Spinal cord (tissue), 10 donors: ENCODE data around the gene ADI1. TPM values are rescaled to one million over a fixed set of nuclear protein-coding genes. Genes with fewer than 3 reads are reported as not detected.
A peak's percentile ranks its signal among the peaks of the same experiment; 100 is the strongest.
"Not testable (repeated sequence)": the region's sequence is repeated elsewhere in the genome, so short reads cannot be mapped to it uniquely, and the experiment has no call there.

Experiments used
- DNase-seq, 6 donors: peaks; one replicate each; pipeline versions ENCODE4 v3.0.0 to v3.0.0-alpha.2; 2013 to 2015; ENCODE audit warnings: low spot score in 6 of 6, low read depth in 4 of 6
- H3K27ac ChIP-seq: one replicate; pipeline ENCODE4 v1.5.1; 2013; ENCODE audit warnings: low read depth, low read length, control low read depth
- H3K27me3 ChIP-seq: one replicate; pipeline ENCODE4 v1.6.1; 2013; ENCODE audit warnings: low read length; ENCODE audit not compliant: control insufficient read depth, insufficient read depth
- H3K36me3 ChIP-seq: one replicate; pipeline ENCODE4 v1.6.1; 2013; ENCODE audit warnings: low read length; ENCODE audit not compliant: control insufficient read depth, insufficient read depth
- H3K4me1 ChIP-seq: one replicate; pipeline ENCODE4 v1.6.1; 2013; ENCODE audit warnings: low read length; ENCODE audit not compliant: control insufficient read depth, insufficient read depth
- H3K4me3 ChIP-seq: one replicate; pipeline ENCODE4 v1.5.1; 2013; ENCODE audit warnings: low read depth, low read length, control low read depth
- H3K9me3 ChIP-seq: one replicate; pipeline ENCODE4 v1.6.1; 2013; ENCODE audit warnings: low read length; ENCODE audit not compliant: control insufficient read depth, insufficient read depth
- WGBS: methylation state at CpG from one replicate; pipeline ENCODE4 v1.1.5; 2013; ENCODE audit warnings: missing lambda C conversion rate; ENCODE audit not compliant: insufficient coverage; 5-methylcytosine and 5-hydroxymethylcytosine counted together
- polyA plus RNA-seq, 2 donors: library from polyadenylated mRNA; unstranded; fragments of 120-200 nt; gene quantifications; one replicate each; pipeline ENCODE4 v1.2.1, GENCODE V29; 2013; ENCODE audit not compliant: insufficient read length in 2 of 2
- total RNA-seq, 2 donors: library from RNA; depleted of rRNA in 1 of 2; stranded (reverse); fragments of 120-200 nt in 1 of 2; fragments of >200 nt in 1 of 2; gene quantifications; one replicate each; pipeline versions ENCODE4 v1.2.3 to v1.2.4, GENCODE V29; 2013 to 2014
- donor health status: healthy.

The ADI1 gene
- total and polyA plus RNA-seq, 4 donors = 28.8 to 84.4 (median 43.1) TPM

DNA sequence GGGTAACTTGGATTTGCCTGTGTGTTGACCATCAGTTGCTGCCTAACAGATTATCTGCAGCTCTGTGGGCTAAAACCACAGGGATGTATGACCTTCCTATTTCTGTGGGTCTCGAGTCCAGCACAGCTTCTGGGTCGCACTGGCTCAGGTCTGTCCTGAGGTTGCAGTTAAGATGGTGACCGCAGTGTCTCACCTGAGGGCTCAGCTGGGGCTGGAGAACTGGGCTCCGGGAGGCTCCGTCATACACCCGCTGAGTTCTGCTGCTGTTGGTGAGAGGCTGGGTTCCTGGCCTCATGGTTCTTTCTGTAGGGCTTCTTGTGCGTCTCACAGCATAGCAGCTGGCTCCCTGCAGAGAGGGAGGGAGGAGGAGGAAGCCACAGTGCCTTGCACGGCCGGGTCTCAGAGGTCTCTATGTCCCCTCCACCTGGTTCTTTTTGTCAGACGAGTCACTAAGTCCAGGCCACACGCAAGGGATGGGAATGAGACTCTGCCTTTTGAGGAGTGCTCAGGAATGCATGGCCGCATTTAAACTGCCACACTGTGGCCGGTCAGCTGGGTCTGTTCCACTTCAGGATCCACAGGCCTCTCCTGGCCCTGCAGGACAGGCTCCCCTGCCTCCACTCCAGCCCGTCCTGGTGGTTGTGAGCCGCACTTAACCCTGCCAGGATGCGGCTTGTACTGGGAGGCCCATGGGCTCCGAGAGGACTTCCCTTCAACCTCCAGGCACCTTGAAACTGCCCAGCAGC, 67.2 kb downstream of the ADI1 start:
- 74% methylated on average over 17 of the region's 17 CpGs for WGBS
- H3K4me1 ChIP-seq = peaks cover 46% of the 10 kb centered on the region

GRCh38 chr2:3451169-3451568, 68.2 kb downstream of the ADI1 start:
- no peaks in the 10 kb centered on the region for H3K27me3 ChIP-seq
- no peak overlapping the region for H3K27ac ChIP-seq
- peaks cover 49% of the 10 kb centered on the region for H3K4me1 ChIP-seq
- H3K9me3 ChIP-seq = no peaks in the 10 kb centered on the region
- no peak overlapping the region for H3K4me3 ChIP-seq
- peak in 2 of 6 donors; percentile 29 to 51 for DNase-seq
- WGBS = 69% methylated on average over 3 of the region's 4 CpGs
- H3K36me3 ChIP-seq = peaks cover 46% of the 10 kb centered on the region

More for the DNA sequence above, 67.2 kb downstream of the ADI1 start:
- Histone ChIP-seq H3K27me3 (no peaks in the 10 kb centered on the region), H3K9me3 (no peaks in the 10 kb centered on the region), H3K4me3 (no peak overlapping the region), H3K36me3 (peaks cover 47% of the 10 kb centered on the region), H3K27ac (no peak overlapping the region)
- no peak for DNase-seq

GRCh38 chr2:3450385-3451010, 68.8 kb downstream of the ADI1 start:
- Histone ChIP-seq H3K4me3 (no peak overlapping the region), H3K9me3 (no peaks in the 10 kb centered on the region), H3K36me3 (peaks cover 49% of the 10 kb centered on the region), H3K27ac (no peak overlapping the region), H3K27me3 (no peaks in the 10 kb centered on the region), H3K4me1 (peaks cover 49% of the 10 kb centered on the region)
- peak in 1 of 6 donors; percentile 49 for DNase-seq
- 45% methylated on average over 15 of the region's 16 CpGs for WGBS

DNA sequence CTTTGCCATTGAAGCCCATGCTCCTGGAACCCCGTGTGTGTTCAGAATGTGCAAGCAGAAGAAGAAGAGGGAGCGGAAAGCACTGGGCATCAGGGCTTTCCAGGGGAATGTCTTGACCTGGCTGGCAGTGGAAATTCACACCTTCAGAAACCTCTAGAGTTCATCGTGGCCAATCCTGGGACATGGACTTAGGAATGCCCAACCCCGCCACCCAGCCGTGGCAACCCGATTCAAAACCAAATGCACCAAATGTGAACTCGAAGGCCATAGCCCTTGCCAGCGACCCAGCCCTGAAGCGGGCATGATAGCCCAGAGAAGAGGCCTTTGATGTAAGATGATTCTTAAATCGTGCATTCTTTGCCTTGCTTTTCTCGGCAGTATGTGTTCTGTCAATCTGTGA, 69.4 kb downstream of the ADI1 start:
- DNase-seq = no peak
- no peaks in the 10 kb centered on the region for H3K9me3 ChIP-seq
- H3K36me3 ChIP-seq = peaks cover 52% of the 10 kb centered on the region
- H3K4me1 ChIP-seq = peaks cover 49% of the 10 kb centered on the region
- no peak overlapping the region for H3K27ac ChIP-seq
- no peak overlapping the region for H3K4me3 ChIP-seq
- 92% methylated on average over 9 of the region's 11 CpGs for WGBS
- no peaks in the 10 kb centered on the region for H3K27me3 ChIP-seq

DNA sequence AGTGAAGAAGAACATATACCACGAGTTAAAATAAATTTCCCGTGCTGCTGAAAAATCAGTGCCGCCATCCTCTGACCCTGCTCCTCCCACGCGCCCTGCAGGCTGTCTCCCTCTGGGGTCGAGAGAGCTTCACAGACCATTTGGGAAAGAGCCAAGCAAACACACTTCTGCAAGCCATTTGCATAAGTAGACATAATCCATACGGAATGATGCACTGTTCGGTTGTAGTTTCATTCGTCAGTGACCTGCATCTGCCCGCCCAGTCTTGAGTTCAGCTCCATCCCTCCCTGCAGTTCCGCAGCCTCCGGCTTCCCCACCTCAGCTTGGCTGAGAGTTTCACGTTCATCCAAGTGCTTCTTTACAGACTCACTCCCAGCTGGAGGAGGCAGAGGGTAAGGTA, 70.2 kb downstream of the ADI1 start:
- Histone ChIP-seq H3K4me3 (no peak overlapping the region), H3K27me3 (no peaks in the 10 kb centered on the region), H3K27ac (no peak overlapping the region), H3K4me1 (peaks cover 45% of the 10 kb centered on the region), H3K9me3 (no peaks in the 10 kb centered on the region), H3K36me3 (peaks cover 46% of the 10 kb centered on the region)
- 65% methylated on average over 13 of the region's 13 CpGs for WGBS
- peak in 2 of 6 donors; percentile 41 to 63 for DNase-seq

- Histone ChIP-seq H3K4me1 (peaks cover 42% of the 10 kb centered on the region), H3K36me3 (peaks cover 52% of the 10 kb centered on the region), H3K27ac (peak overlapping the region; percentile 47)
- H3K4me3 ChIP-seq, H3K9me3 ChIP-seq, H3K27me3 ChIP-seq: not testable (repeated sequence)
- peak in 2 of 6 donors; percentile 35 to 39 for DNase-seq
- WGBS = 82% methylated on average over 35 of the region's 35 CpGs
These were observed 70.9 kb downstream of the ADI1 start for GRCh38 chr2:3448441-3448911.

DNA sequence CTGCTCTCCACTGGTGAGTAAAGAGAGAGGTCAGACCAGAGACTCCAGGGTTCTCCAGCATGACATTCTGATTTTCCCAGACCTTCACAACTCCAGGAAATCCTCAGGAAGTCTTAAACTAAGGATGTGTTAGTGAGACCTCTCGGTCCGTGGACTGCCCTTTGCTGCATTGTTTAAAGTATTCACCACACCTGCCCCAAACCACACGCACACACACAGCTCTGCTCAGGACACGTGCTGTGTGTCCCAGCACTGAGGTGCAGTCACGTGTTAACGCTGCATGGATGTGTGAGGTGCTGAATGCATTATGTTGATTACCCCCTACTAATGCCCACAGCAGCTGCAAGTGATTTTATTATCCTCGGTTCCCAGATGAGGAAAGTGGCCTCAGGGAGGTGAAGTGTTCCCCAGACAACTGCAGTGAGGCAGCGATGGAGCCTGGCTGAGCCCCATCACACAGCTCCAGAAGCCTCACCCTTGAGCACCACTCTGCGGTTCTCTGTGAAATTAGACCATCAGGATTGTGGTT, 71.5 kb downstream of the ADI1 start:
- WGBS = 62% methylated on average over 3 of the region's 9 CpGs
- H3K36me3 ChIP-seq = peaks cover 50% of the 10 kb centered on the region

More for the DNA sequence above, 71.5 kb downstream of the ADI1 start:
- no peak overlapping the region for H3K27ac ChIP-seq
- H3K27me3 ChIP-seq = no peaks in the 10 kb centered on the region
- no peaks in the 10 kb centered on the region for H3K9me3 ChIP-seq
- H3K4me1 ChIP-seq = peaks cover 36% of the 10 kb centered on the region
- H3K4me3 ChIP-seq = no peak overlapping the region
- peak in 2 of 6 donors; percentile 39 to 86 for DNase-seq

Other genes with a start within 250 kb of the ADI1 start
- gene EIPR1, start 141.7 kb downstream of the ADI1 start, total RNA-seq = 10 to 100 TPM; 26.2 to 33.2 TPM
- gene EIPR1, start 141.7 kb downstream of the ADI1 start, polyA plus RNA-seq = 10 to 100 TPM; 38.9 to 45.4 TPM
- gene TRAPPC12, start 139.8 kb downstream of the ADI1 start, total RNA-seq = 10 to 100 TPM; 56.3 to 90.7 TPM
- gene TRAPPC12, start 139.8 kb downstream of the ADI1 start, polyA plus RNA-seq = 100 to 1,000 TPM; 105 to 139 TPM
- 10 to 100 TPM; 17.9 to 18.1 TPM for gene RNASEH1, start 38.8 kb upstream of the ADI1 start, total RNA-seq
- 10 to 100 TPM; 14.5 to 21.5 TPM for gene RNASEH1, start 38.8 kb upstream of the ADI1 start, polyA plus RNA-seq
- 1,000 to 10,000 TPM in 1 of 2 donors, 100 to 1,000 TPM in 1; 960 to 1,614 TPM for gene RPS7, start 55.7 kb upstream of the ADI1 start, total RNA-seq
- 100 to 1,000 TPM; 707 to 725 TPM for gene RPS7, start 55.7 kb upstream of the ADI1 start, polyA plus RNA-seq
- gene COLEC11, start 75.6 kb upstream of the ADI1 start, total RNA-seq = 10 to 100 TPM in 1 of 2 donors, 1 to 10 TPM in 1; 1.1 to 31.1 TPM
- 1 to 10 TPM; 1.2 to 2.1 TPM for gene COLEC11, start 75.6 kb upstream of the ADI1 start, polyA plus RNA-seq
- 1 to 10 TPM; 2.3 to 8.2 TPM for gene ALLC, start 138.7 kb upstream of the ADI1 start, total RNA-seq
- under 1 TPM; 0.71 to 0.92 TPM for gene ALLC, start 138.7 kb upstream of the ADI1 start, polyA plus RNA-seq
- 1 to 10 TPM in 1 of 2 donors, under 1 TPM in 1; 0.99 to 1.3 TPM for gene DCDC2C, start 184.0 kb upstream of the ADI1 start, total RNA-seq
- gene DCDC2C, start 184.0 kb upstream of the ADI1 start, polyA plus RNA-seq = 1 to 10 TPM in 1 of 2 donors, under 1 TPM in 1; 0.73 to 1.6 TPM